Right lobe of liver (tissue), 4 donors: ENCODE results near the gene FSCB.

Experiments used
- CTCF ChIP-seq, 4 donors: fragments of 200-600 bp in 3 of 4; fragments of 450-650 bp in 1 of 4; IDR thresholded peaks; one replicate each; pipeline versions ENCODE4 v1.5.1 to v1.8.0; 2016 to 2022; ENCODE audit warnings: antibody characterized with exemption in 4 of 4, mild to moderate bottlenecking in 2 of 4
- POLR2A ChIP-seq: fragments of 450-650 bp; IDR thresholded peaks from one replicate; pipeline ENCODE4 v1.6.1; 2017; ENCODE audit warnings: antibody characterized with exemption, mild to moderate bottlenecking
- donor health status: DM: no; HTN: no; CAD: no.
- donor health status: DM: no; HTN: no; CAD: no.
- donor health status: DM: no; HTN: yes; CAD: no.

- TF ChIP-seq POLR2A (no peak), CTCF (IDR thresholded peaks at IDR 0.05) (no peak)
Measured at GRCh38 chr14:44525237-44525636, 18.2 kb upstream of the FSCB start.
